ENCODE measurements around the gene PCDHB11.
"Not testable (repeated sequence)": the region's sequence is repeated elsewhere in the genome, so short reads cannot be mapped to it uniquely, and the experiment has no call there.

PCDHB11 gene

DNA sequence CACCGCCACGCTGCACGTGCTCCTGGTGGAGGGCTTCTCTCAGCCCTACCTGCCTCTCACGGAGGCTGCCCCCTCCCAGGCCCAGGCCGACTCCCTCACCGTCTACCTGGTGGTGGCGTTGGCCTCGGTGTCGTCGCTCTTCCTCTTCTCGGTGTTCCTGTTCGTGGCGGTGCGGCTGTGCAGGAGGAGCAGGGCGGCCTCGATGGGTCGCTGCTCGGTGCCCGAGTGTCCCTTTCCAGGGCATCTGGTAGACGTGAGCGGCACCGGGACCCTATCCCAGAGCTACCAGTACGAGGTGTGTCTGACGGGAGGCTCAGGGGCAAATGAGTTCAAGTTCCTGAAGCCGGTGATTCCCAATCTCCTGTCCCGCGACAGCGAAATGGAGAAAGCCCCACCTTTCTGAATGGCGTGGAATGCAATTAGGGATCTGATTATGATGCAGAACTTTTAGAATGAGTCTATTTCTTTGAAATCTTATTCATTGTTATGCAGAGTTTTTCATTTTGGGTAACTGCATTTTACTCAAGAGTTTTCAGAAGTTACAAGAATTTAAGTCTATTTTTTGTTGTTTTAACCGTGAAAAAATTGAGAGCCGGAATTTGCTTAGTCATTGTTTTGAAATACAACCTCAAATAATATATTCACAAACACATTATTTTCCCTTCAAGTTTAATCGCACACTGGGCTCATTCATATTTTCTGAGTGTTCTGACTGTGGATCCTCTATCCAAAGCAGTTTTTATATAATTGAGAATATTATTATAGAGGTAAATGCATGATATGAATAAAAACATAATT is 37.3 kb downstream of the PCDHB11 start:
- no peak for DNase-seq (ENCODE audit: low read depth, low spot score)

DNA sequence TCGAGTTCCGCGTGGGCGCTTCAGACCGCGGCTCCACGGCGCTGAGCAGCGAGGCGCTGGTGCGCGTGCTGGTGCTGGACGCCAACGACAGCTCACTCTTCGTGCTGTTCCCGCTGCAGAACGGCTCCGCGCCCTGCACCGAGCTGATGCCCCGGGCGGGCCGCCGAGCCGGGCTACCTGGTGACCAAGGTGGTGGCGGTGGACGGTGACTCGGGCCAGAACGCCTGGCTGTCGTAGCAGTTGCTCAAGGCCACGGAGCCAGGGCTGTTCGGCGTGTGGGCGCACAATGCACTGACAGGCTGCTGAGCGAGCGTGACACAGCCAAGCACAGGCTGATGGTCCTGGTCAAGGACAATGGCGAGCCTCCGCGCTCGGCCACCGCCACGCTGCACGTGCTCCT is 42.1 kb downstream of the PCDHB11 start:
- no peak for DNase-seq (ENCODE audit: low read depth, low spot score)

DNA sequence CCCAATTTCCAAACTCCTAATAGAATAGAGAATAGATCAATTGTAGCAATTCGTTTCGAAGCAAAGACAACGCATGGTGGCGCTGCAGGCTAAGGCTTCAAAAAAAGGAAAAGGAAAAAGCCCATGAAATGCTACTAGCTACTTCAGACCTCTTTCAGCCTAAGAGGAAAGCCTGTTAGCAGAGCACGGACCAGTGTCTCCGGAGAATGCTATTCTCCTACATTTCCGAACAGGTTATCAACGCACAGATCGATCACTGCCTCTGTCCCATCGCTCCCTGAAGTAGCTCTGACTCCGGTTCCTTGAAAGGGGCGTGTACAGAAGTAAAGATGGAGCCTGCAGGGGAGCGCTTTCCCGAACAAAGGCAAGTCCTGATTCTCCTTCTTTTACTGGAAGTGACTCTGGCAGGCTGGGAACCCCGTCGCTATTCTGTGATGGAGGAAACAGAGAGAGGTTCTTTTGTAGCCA is 45.9 kb downstream of the PCDHB11 start, which contains the start of gene PCDHB15:
Gene PCDHB15 (plus strand): TSS at position 146 of the 468 bp plus-strand sequence. CDS start 184 bp downstream, at position 330.
- DNase-seq (ENCODE audit: low read depth, low spot score), result no peak

DNA sequence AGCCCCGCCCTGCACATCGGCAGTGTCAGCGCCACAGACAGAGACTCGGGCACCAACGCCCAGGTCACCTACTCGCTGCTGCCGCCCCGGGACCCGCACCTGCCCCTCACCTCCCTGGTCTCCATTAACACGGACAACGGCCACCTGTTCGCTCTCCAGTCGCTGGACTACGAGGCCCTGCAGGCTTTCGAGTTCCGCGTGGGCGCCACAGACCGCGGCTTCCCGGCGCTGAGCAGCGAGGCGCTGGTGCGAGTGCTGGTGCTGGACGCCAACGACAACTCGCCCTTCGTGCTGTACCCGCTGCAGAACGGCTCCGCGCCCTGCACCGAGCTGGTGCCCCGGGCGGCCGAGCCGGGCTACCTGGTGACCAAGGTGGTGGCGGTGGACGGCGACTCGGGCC is 47.5 kb downstream of the PCDHB11 start:
- not testable (repeated sequence) for DNase-seq (ENCODE audit: low read depth, low spot score)

DNA sequence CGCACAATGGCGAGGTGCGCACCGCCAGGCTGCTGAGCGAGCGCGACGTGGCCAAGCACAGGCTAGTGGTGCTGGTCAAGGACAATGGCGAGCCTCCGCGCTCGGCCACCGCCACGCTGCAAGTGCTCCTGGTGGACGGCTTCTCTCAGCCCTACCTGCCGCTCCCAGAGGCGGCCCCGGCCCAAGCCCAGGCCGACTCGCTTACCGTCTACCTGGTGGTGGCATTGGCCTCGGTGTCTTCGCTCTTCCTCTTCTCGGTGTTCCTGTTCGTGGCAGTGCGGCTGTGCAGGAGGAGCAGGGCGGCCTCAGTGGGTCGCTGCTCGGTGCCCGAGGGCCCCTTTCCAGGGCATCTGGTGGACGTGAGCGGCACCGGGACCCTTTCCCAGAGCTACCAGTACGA is 48.0 kb downstream of the PCDHB11 start:
- DNase-seq (ENCODE audit: low read depth, low spot score), result not testable (repeated sequence)

DNA sequence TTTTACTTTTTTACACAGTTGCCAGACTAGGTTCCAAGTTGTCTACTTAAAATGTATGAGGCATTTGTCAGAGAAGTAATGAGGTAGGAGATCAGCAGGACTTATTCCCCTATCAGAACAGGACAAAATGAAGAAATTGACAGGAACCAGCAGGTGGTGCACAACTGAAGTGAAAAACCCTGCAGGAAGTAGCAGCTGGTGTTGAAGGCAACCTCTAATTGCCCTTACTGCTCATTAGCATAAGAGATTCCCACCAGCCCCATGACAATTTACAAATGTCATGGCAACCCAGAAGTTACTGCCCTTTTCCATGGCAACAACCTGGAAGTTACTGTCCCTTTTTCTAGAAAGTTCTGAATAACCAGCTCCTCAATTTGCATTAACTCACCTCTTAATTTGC is 51.1 kb downstream of the PCDHB11 start:
- DNase-seq (ENCODE audit: low read depth, low spot score), result no peak

All from astrocyte of the hippocampus (primary cell).